GM13977 (cell line): Measurements from ENCODE around the gene UPK2.

ENCODE experiments used
- DNase-seq: peaks from one replicate; pipeline ENCODE4 v3.0.0; 2012; ENCODE audit warnings: low spot score
- in situ Hi-C: fragments of 300-500 bp; cut with MboI; formaldehyde crosslinking; loops from one replicate; pipeline ENCODE4 v1.12.0; 2022; ENCODE audit warnings: low sequenced_read_pairs, low pct_unique_long_range_greater_than_20kb, mixed read lengths, inconsistent platforms; ENCODE audit not compliant: unreplicated experiment
- TF ChIP-seq, protein P1 (sequence below): IDR thresholded peaks from 2 replicates; pipeline ENCODE4 v1.5.1; 2012; ENCODE audit warnings: mild to moderate bottlenecking, control low read depth; ENCODE audit not compliant: insufficient read depth; ENCODE audit errors: extremely low read depth, missing control alignments

The UPK2 gene

DNA sequence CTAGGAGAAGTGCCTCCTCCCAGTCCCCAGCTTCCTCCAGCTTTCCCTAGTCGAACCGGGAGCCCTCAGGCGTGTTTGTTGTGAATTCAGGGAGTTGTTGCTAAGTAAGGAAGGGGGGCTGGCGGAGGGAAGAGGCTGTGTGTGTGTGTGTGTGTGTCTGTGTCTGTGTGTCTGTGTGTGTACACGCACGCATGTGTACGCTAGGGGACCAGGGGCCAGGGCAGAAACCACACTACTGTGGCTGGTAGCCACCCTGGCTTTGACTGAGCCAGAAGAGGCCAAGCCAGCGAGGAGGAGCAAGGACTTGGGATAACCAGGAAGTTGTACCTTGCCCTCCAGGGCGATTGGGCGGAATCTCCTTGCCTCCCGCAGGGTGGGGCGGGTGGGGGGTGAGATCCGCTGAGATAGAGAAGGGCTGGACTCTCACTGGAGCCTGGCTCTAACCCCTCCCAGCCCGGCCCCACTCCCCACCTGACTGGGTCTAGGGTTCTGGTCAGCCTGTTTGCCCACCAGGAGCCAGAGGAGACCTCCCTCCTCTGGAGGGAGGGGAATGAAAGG is 37.9 kb upstream of the UPK2 start:
- in situ Hi-C loops, result no loop called here
- TF ChIP-seq, protein P1, sequence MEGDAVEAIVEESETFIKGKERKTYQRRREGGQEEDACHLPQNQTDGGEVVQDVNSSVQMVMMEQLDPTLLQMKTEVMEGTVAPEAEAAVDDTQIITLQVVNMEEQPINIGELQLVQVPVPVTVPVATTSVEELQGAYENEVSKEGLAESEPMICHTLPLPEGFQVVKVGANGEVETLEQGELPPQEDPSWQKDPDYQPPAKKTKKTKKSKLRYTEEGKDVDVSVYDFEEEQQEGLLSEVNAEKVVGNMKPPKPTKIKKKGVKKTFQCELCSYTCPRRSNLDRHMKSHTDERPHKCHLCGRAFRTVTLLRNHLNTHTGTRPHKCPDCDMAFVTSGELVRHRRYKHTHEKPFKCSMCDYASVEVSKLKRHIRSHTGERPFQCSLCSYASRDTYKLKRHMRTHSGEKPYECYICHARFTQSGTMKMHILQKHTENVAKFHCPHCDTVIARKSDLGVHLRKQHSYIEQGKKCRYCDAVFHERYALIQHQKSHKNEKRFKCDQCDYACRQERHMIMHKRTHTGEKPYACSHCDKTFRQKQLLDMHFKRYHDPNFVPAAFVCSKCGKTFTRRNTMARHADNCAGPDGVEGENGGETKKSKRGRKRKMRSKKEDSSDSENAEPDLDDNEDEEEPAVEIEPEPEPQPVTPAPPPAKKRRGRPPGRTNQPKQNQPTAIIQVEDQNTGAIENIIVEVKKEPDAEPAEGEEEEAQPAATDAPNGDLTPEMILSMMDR, result no peak
- no peak for DNase-seq

DNA sequence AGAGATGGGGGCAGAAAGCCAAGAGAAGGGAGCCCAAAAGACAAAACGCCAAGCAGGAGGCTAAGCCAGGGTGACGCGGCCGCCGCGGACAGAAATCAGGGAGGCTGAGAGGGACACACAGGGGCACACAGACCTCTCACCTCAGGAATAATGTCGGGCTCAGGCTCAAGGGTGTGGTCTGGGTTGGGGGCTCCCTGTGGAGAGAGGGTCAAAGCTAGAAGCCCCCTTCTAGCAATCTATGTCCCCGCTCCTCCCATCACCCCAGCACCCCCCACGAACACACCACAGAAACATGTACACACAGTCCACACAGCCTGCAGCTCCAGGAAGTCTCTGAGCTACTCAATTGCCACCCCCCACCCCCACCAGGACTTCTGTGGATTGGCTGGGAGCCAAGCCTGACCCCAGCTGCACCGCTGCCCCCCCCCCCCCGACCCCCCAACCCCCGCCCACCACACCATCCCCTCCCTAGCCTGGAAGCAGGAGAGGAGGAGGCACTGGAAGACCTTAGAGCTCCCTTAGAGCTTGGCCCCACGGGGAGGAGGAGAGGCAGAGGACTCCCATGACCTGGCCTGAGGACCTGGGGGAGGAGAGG is 37.3 kb upstream of the UPK2 start:
- DNase-seq, result no peak
- TF ChIP-seq, protein P1, result no peak
- in situ Hi-C loops, result no loop called here

DNA sequence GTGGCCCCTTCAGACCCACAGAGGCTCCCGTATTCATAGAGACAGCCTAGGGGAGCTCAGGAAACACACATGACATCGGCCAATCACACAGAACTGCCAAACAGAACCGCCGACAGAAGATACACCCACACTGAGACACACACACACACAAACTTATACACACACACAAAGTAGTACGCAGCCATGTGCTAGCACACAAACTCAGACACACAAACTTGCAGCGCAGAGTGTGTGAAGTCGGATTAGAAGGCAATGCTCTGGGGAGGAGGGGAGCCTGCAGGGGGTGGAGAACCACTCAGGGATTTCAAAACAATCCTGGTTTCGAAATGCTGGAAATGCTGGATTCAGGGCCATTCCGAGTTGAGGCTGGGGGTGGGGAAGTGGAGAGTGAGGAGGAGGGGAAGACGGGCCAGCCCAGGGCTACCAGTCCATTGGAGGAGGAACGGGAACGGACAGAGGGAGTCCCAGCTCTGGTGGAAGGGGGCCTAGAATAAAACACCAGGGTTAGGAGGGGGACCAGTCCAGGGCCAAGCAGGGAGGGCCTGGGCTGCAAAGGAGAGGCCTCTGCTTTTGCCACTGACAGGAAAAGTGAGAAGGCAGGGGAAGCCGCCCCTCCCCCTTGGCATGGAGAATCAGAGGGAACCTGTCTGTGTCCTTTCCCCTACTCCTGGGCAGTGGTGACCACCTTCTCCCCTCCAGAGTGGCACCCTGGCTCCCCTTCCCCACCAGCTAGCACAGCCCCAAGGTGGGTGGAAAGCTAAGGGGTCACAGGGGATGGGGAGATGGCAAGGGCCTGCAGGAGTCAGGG is 34.8 kb upstream of the UPK2 start:
- in situ Hi-C loops, result no loop called here
- TF ChIP-seq, protein P1, result no peak
- no peak for DNase-seq

DNA sequence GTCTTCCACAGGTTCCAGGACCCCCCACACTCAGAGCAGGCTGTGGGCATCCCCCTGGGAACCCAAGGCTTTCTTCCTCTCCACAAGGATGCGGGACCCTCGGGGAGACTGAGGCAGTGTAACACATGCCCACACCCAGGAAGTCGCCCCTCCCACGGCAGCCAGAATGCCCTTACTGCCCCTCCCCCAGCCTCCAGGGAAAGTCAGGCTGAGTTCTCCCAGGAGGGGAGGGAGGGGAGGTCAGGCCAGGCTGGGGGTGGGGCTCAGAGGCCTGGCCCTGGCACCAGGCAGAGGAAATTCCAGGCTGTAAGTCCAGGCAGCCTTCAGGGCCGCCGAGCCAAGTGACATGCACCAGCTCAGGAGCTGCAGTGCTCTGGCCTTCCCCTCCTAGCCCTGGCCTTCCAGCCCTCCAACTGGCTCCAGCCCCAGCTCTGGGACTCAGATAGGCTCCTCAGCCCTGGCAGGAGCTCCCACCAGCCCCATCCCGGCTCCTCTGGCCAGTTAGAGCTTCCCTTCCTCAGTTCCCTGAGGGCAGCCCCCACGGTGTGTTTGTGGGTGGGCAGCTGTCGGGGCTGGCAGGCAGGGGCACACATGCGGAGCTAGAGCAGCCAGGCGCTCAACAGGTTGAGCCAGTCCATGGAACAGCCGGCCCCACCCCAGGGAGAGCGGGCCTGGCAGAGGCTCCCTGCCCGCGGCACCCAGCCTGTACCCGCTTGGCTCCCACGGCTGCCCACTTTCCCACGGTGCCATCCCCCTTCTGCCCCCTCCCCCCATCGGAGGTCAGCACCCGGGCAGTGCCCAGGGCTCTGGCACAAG is 34.0 kb upstream of the UPK2 start:
- TF ChIP-seq, protein P1, result no peak
- DNase-seq, result no peak
- in situ Hi-C loops, result no loop called here

DNA sequence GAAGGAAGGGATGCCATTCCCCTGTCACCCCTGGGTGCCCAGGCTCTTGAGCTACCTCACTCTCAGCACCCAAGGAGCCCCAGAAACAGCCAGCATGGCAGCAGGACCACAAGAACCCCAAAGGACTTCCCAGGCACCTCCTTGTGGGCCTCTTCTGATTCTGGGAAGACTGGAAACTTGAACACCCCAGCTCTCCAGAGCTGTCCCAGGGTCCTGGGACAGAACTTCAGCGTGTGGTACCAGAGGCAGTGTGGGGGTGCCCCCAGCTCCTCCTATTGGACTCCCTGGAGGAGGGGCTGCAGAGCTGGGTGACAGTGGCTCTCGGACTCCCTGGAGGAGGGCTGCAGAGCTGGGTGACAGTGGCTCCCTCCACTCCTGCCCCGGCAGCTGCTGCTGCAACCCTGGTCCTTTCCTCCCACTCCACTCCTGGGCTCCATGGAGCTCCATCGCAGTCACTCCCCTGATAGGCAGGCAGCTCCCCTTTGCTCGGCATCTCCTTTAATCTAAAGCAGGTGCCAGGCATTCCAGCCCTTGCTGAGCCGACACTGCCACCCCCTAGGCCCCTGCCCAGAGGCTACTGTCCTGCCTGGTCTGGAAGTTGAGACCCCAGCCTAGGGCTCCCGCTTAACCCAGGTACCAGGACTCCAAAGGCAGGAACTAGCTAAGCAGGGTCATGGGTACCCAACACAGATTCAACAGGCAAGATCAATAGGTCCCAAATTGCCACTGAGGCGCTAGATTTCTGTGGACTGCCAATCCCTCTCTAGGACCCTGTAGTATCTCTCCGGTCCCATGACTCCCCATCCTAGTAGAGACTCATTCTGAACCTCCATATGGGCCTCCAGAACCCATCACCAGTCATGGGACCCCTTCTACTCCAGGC is 33.1 kb upstream of the UPK2 start:
- in situ Hi-C loops, result no loop called here
- DNase-seq, result no peak
- TF ChIP-seq, protein P1, result no peak
